Measurements from ENCODE around the gene SLC26A6.

SLC26A6 gene

DNA sequence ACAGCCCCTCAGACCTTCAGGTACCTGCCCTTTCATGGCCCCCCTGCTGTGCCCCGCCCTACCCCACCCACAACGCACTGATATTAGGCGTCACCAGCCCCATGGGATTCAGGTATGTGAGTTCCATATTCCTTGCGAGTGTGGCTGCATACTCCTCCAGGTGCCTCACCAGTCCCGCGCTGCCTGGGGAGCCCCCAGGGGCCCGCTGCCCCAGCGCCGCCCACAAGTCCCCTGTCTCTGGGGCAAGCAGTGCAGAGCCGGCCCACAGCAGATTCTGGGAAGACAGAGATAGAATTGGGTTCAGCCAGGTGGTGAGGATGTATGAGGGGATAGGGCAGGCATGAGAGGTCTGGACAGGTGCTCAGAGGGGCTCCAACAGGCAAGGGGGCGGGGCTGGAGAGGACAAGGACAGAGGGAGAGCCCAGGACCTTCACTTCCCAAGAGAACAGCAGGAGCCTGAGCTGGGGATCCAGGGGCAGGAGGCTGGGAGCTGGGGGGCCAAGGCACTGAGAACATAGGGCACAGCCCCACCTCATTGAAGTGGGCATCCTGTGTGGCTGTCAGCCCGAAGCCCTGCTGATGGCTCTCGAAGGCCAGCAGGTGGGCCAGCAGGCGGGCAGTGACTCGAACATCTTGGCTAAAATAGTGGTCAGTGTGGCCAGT, 13.1 kb upstream of the SLC26A6 start:
- no peaks in the 10 kb centered on the region for H3K4me1 Mint-ChIP-seq
- no peaks in the 10 kb centered on the region for H3K27me3 Mint-ChIP-seq
- H3K4me3 Mint-ChIP-seq, result no peak overlapping the region
- no peak overlapping the region for H3K27ac Mint-ChIP-seq
- no peaks in the 10 kb centered on the region for H3K9me3 Mint-ChIP-seq
- no peaks in the 10 kb centered on the region for H3K36me3 Mint-ChIP-seq

- H3K9me3 Mint-ChIP-seq, result no peaks in the 10 kb centered on the region
- no peaks in the 10 kb centered on the region for H3K27me3 Mint-ChIP-seq
- H3K4me3 Mint-ChIP-seq, result no peak overlapping the region
- no peaks in the 10 kb centered on the region for H3K36me3 Mint-ChIP-seq
- H3K27ac Mint-ChIP-seq, result no peak overlapping the region
- H3K4me1 Mint-ChIP-seq, result no peaks in the 10 kb centered on the region
These were observed 12.5 kb upstream of the SLC26A6 start for GRCh38 chr3:48647714-48648113.

GRCh38 chr3:48644898-48645760, 9.9 kb upstream of the SLC26A6 start:
- no peaks in the 10 kb centered on the region for H3K36me3 Mint-ChIP-seq
- no peak overlapping the region for H3K4me3 Mint-ChIP-seq
- H3K27me3 Mint-ChIP-seq, result no peaks in the 10 kb centered on the region
- H3K9me3 Mint-ChIP-seq, result no peaks in the 10 kb centered on the region
- no peaks in the 10 kb centered on the region for H3K4me1 Mint-ChIP-seq
- no peak overlapping the region for H3K27ac Mint-ChIP-seq

- no peaks in the 10 kb centered on the region for H3K27me3 Mint-ChIP-seq
- no peak overlapping the region for H3K27ac Mint-ChIP-seq
- no peaks in the 10 kb centered on the region for H3K36me3 Mint-ChIP-seq
- H3K4me1 Mint-ChIP-seq, result no peaks in the 10 kb centered on the region
- H3K9me3 Mint-ChIP-seq, result no peaks in the 10 kb centered on the region
- no peak overlapping the region for H3K4me3 Mint-ChIP-seq
These were observed 7.3 kb upstream of the SLC26A6 start for GRCh38 chr3:48642605-48643004.

GRCh38 chr3:48641396-48641795, 6.1 kb upstream of the SLC26A6 start:
- no peaks in the 10 kb centered on the region for H3K27me3 Mint-ChIP-seq
- no peaks in the 10 kb centered on the region for H3K9me3 Mint-ChIP-seq
- H3K27ac Mint-ChIP-seq, result no peak overlapping the region
- no peaks in the 10 kb centered on the region for H3K4me1 Mint-ChIP-seq
- no peaks in the 10 kb centered on the region for H3K36me3 Mint-ChIP-seq
- no peak overlapping the region for H3K4me3 Mint-ChIP-seq

- Mint-ChIP-seq H3K27me3 (no peaks in the 10 kb centered on the region), H3K36me3 (no peaks in the 10 kb centered on the region), H3K9me3 (no peaks in the 10 kb centered on the region), H3K4me1 (peaks cover 3% of the 10 kb centered on the region), H3K4me3 (no peak overlapping the region), H3K27ac (no peak overlapping the region)
These were observed 4.8 kb upstream of the SLC26A6 start for GRCh38 chr3:48639944-48640606.

GRCh38 chr3:48637305-48637704, 2.0 kb upstream of the SLC26A6 start:
- no peak overlapping the region for H3K27ac Mint-ChIP-seq
- H3K9me3 Mint-ChIP-seq, result no peaks in the 10 kb centered on the region
- H3K4me1 Mint-ChIP-seq, result peaks cover 10% of the 10 kb centered on the region
- no peaks in the 10 kb centered on the region for H3K27me3 Mint-ChIP-seq
- peak overlapping the region; percentile 47 for H3K4me3 Mint-ChIP-seq
- no peaks in the 10 kb centered on the region for H3K36me3 Mint-ChIP-seq

DNA sequence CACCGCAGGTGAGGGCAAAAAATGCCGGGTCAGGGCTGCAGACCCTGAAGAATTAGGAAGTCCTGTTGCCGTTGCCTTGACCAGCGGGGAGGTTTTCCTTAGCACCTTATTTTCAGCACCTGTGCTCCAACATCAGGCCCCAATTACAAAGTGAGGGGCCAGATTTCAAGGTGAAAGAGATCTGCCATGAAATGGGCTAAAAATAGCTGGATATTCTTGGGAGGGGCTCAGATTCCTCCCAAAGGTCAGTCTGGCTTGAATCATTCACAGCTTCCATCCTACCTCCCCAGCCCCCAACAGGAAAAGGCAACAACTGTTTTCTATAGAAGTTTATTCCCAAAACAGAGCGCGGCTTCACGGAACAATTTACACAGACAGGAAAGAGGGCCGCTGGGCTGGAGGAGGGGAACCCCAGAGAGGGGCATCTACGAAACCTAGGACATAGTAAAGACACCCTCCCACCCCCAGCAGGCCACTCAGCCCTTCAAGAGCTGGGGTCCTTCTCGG, 941 bp upstream of the SLC26A6 start:
- Mint-ChIP-seq H3K4me3 (peak overlapping the region; percentile 86), H3K4me1 (peaks cover 10% of the 10 kb centered on the region), H3K27ac (no peak overlapping the region), H3K27me3 (no peaks in the 10 kb centered on the region), H3K36me3 (no peaks in the 10 kb centered on the region), H3K9me3 (no peaks in the 10 kb centered on the region)

DNA sequence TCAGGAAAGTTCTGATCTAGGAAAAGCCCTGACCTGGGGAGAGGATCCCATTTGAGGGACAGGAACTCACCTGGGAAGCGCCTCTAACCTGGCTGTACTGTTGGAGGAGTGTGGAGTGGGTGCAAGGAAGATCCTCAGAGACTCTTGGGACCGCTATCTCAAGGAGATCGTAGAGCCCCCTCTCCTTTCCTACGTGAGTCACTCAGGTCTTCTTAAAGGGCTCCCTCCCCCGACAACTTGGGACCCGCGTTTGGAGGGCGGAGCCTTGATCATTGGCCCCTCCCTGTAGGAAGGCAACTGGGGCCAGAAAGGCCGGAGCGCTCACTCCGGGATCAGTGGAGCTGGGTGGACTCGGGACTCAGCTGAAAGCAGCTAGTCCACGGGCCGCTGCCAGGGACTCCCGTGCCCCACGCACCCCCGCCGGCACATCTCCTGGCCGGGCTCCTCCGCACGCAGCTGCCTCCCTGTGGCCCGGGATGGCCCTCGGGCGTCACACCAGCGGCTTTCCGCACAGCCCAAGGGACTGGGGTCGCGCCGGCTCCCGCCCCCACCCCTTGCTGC, 520 bp downstream of the SLC26A6 start:
- H3K27me3 Mint-ChIP-seq, result no peaks in the 10 kb centered on the region
- no peaks in the 10 kb centered on the region for H3K36me3 Mint-ChIP-seq
- peaks cover 10% of the 10 kb centered on the region for H3K4me1 Mint-ChIP-seq
- no peak overlapping the region for H3K27ac Mint-ChIP-seq
- H3K9me3 Mint-ChIP-seq, result no peaks in the 10 kb centered on the region
- peak overlapping the region; percentile 86 for H3K4me3 Mint-ChIP-seq

DNA sequence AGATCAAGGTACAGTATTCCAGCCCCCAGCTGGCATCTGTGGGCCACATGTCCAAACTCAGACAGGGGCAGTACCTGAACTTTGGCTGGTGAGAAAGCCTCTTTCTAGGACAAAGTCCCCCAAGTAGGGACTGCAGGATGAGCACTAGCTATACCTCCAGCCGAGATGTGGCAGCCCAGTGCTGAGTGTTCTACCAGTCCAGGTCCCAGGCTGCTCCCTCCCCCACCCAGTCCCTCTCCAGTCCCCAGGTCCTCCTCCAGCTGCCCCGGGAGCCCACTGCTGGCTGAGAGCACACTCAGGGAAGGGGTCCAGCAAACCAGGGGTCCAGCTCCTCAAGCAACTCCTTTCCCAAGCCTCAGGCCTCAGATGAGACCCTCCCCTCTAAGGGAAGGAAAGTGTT, 1.5 kb downstream of the SLC26A6 start:
- no peak overlapping the region for H3K27ac Mint-ChIP-seq
- H3K4me1 Mint-ChIP-seq, result peaks cover 10% of the 10 kb centered on the region
- H3K36me3 Mint-ChIP-seq, result no peaks in the 10 kb centered on the region
- H3K4me3 Mint-ChIP-seq, result peak overlapping the region; percentile 86
- no peaks in the 10 kb centered on the region for H3K27me3 Mint-ChIP-seq
- no peaks in the 10 kb centered on the region for H3K9me3 Mint-ChIP-seq

- Mint-ChIP-seq H3K9me3 (no peaks in the 10 kb centered on the region), H3K36me3 (no peaks in the 10 kb centered on the region), H3K4me3 (no peak overlapping the region), H3K4me1 (peaks cover 10% of the 10 kb centered on the region), H3K27me3 (no peaks in the 10 kb centered on the region), H3K27ac (no peak overlapping the region)
These were observed 2.0 kb downstream of the SLC26A6 start for GRCh38 chr3:48633256-48633655.

GRCh38 chr3:48631516-48632448, 3.5 kb downstream of the SLC26A6 start:
- no peaks in the 10 kb centered on the region for H3K9me3 Mint-ChIP-seq
- H3K4me3 Mint-ChIP-seq, result no peak overlapping the region
- H3K27ac Mint-ChIP-seq, result no peak overlapping the region
- no peaks in the 10 kb centered on the region for H3K27me3 Mint-ChIP-seq
- peaks cover 2% of the 10 kb centered on the region for H3K36me3 Mint-ChIP-seq
- peaks cover 10% of the 10 kb centered on the region for H3K4me1 Mint-ChIP-seq

- H3K9me3 Mint-ChIP-seq, result no peaks in the 10 kb centered on the region
These were observed 4.4 kb downstream of the SLC26A6 start for GRCh38 chr3:48630833-48631232.

DNA sequence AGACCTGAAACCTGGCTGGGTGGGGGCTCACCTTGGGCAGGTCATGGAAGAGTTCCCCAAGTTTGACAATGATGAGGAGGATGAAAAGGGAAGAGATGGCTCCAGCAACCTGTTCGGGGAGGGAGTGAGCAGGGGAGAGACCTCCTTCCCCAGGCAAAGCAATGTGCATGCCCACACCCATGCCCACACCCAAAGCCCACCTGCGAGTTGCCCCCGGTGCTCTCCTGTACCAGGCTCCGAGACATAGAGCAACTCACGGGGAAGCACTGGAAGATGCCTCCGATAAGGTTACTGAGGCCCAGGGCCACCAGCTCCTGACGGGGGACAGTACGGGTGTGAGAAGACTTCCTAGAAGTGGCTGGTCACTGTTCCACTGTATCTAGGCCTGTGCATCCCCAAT, 4.9 kb downstream of the SLC26A6 start:
- peaks cover 2% of the 10 kb centered on the region for H3K36me3 Mint-ChIP-seq
- peaks cover 8% of the 10 kb centered on the region for H3K4me1 Mint-ChIP-seq
- H3K27me3 Mint-ChIP-seq, result no peaks in the 10 kb centered on the region
- H3K4me3 Mint-ChIP-seq, result no peak overlapping the region
- H3K27ac Mint-ChIP-seq, result no peak overlapping the region
- no peaks in the 10 kb centered on the region for H3K9me3 Mint-ChIP-seq

More at GRCh38 chr3:48630833-48631232, 4.4 kb downstream of the SLC26A6 start:
- peaks cover 10% of the 10 kb centered on the region for H3K4me1 Mint-ChIP-seq
- peaks cover 2% of the 10 kb centered on the region for H3K36me3 Mint-ChIP-seq
- H3K27me3 Mint-ChIP-seq, result no peaks in the 10 kb centered on the region
- no peak overlapping the region for H3K27ac Mint-ChIP-seq
- no peak overlapping the region for H3K4me3 Mint-ChIP-seq

DNA sequence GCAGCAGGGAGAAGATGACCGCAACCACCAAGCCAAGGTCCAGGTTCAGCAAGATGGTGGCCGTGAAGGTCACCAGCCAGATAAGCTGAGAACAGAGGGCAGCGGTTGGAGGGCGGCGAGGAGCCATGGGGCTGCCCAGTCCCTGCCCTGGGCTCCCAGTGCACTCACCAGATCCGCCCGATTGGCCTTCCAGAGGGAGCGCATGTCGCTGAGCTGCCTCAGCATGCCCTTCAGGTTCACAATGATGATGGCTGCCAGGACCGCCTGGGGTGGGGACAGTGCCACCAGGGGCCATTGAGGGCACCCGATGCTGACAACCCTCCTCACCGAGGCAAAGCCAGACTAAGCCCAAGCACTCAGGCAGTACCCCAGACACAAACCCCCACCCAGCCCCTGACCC, 5.4 kb downstream of the SLC26A6 start:
- Mint-ChIP-seq H3K9me3 (no peaks in the 10 kb centered on the region), H3K27ac (no peak overlapping the region), H3K27me3 (no peaks in the 10 kb centered on the region), H3K4me3 (no peak overlapping the region), H3K36me3 (peaks cover 2% of the 10 kb centered on the region), H3K4me1 (peaks cover 8% of the 10 kb centered on the region)
